ENCODE results near the gene MCF2L.
"Not testable (repeated sequence)": the region's sequence is repeated elsewhere in the genome, so short reads cannot be mapped to it uniquely, and the experiment has no call there.

MCF2L gene

DNA sequence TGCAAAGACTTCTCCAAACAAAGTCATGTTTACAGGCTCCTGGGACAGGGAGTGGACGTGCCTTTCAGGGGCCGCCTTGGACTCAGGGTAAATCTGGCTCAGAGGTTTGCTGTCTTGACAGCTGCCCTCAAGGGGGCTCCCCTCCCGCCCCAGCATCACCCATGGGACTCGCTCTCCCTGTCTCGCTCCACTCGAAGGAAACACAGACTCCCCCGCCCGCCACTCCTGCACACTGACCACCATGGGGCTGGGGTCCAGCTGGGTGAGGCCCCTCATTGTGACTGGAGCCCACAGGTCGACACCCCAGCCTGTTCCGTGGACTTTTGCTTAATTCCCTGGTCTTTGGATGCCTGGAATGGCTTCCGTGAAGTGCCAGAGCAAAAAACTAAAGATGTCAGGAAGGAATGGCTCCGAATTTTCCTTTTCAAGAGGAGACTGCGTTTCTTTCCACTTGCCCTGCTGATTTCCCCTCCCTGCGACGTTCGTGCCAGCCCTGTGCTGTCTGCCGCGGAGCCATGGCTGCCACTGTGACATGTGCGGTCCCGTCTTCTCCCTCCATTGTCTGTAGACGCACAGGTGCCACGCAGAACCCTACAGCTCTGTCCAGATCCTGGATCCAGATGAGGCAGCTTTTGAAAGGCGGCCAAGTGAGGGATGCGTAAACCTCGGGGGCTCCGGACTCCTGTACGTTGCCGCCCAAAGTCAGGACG, 48.6 kb downstream of the MCF2L start:
- no peak for DNase-seq

DNA sequence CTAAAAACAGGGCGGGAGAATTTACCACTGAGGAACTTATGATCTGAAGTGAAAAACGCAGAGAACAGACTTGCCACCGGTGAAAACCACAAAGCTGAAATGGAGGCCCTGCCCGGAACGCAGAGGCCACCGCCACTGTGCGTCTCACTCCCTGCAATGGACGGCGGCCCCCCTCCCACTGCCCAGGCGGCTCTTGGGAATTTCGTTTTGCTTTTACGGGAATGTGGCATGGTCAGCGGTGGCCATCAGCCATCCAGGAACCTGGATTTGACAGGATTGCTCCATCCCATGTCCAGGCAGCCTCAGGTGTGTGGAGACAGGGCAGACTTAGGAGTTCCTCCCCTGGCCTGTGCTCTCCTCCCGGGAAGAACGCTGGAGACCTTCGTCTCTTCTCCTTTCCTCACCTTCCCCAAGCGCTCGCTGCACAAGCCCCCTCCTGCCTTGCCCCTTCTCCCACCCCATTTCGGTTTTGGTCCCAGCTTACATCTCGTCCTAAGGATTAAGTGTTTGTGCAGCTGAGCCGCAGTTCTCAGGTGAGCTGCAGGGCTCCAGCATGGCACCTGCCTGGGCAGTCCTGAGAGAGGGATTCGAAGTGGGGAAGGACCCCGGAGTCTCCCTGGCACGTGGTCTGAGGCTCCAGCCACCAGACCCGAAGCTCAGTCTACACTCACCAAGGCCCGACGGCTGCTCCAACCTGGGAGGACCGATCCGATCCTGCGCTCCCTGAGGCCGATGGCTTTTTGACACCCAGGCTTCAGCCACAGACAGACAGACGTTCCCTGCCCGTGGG, 49.9 kb downstream of the MCF2L start:
- DNase-seq: no peak

DNA sequence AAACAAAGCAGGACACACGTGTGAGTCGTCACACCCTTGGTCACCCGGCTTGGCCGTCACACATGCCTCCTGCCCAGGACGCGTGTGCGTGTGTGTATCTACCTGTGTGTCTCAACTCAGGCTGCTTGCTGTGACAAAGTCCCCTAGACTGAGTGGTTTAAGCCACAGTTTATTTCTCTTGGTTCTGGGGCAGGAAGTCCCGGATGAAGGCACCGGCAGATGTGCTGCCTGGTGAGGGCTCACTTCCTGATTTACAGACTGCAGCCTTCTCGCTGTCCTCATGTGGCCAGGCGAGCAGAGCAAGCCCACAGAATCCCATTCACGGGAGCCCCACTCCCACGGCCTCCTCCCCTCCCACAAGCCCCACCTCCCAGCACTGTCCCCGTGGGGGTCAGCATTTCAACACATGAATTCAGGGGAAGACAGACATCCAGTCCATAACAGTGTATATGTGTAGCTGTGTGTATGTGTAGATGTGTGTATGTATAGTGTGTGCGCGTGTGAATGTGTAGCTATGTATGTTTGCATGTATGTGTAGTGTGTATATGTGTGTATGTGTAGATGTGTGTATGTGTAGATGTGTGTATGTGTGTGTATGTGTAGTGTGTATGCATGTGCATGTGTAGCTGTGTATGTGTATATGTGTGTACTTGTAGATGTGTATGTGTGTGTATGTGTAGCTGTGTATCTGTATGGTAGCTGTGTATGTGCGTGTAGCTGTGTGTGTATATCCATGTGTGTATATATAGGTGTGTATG, 51.5 kb downstream of the MCF2L start:
- no peak for DNase-seq

DNA sequence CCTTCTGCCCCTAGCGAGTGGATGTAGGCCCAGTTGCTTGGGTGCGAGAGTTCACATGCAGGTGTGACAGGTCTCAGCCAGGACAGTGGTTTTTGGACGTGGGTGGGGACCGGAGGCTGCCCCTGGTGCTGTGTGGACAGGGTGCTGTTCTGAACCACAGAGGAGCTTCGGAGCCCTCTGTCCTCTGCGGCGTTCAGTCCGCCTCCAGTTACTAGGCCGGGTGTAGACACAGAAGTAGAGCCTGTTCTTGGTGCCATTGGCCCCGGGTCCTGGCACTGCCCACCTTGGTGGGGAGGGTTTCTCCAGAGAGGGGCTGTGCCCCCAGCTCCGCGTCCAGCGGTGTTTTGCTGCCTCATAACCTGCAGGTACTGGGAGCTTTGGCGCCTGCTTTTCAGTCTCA, 52.4 kb downstream of the MCF2L start:
- DNase-seq: no peak

DNA sequence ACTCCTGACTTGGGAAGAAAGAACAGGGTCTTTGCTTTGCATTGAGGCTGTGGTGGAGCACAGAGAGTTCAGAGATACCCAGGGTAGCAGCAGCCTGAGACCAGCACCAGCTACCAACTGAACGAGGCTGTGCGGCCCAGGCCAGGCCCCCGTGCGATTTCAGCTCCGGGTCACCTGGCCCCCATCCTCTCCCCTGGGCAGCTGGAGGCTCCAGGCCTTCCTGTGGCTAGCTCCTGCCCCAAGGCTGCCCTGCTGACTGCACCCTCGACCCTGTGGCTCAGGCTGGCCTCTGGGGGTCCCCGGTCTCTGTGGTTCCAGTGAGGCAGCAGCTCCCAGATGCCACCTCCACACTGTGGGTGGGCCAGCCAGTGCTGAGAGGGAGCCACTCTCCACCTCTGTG, 52.8 kb downstream of the MCF2L start:
- DNase-seq: no peak

DNA sequence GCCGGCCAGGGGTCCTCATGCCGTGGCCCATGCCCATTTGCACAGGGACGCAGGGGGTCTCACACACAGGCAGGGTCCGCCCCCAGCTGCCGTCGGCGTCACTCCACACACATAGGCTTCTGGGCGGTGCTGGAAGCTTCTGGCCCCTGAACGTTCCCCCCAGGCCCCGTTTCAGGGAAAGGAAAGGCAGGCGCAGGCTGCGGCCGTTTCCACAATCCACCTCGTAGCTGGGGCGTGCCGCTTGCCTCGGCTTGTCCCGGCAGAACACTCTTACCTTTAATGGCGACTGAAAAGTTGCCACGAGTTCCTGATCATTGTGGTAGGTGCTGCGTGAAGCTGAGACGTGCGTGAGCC, 53.4 kb downstream of the MCF2L start:
- DNase-seq: no peak

DNA sequence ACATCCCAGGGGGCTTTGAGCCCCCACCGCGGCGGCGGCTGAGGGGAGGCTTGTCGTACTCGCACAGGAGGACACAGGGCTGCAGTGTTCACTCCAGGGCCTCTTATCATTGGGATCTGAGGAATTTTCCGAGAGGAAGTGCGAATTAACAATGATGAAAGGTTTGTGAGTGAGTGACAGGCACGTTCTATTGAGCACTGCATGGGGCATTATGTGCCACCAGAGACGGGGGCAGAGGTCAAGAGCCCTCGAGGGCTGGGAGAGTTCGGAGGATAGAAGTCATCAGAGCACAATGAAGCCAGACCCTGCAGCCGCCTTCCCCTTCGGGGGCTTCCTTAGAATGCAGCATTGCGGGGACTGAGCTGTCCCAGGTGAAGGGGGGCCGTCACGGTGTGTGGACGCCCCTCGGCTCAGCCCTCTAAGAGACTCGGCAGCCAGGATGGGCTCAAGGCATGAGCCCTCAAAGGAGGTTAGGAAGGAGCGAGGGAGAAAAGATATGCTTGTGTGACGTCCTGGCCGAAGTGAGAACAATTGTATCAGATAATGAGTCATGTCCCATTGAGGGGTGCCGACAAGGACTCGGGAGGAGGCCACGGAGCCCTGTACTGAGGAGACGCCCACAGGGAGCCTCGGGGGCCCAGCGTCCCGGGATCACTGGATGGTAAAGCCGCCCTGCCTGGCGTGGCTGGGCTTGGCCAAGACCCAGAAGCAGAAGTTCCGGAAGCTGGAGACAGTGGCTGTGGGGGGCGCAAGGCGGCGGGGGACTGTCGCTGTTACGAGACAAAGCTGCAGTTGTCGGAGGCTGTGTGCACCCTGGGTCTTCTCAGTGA, 53.9 kb downstream of the MCF2L start:
- DNase-seq: no peak

DNA sequence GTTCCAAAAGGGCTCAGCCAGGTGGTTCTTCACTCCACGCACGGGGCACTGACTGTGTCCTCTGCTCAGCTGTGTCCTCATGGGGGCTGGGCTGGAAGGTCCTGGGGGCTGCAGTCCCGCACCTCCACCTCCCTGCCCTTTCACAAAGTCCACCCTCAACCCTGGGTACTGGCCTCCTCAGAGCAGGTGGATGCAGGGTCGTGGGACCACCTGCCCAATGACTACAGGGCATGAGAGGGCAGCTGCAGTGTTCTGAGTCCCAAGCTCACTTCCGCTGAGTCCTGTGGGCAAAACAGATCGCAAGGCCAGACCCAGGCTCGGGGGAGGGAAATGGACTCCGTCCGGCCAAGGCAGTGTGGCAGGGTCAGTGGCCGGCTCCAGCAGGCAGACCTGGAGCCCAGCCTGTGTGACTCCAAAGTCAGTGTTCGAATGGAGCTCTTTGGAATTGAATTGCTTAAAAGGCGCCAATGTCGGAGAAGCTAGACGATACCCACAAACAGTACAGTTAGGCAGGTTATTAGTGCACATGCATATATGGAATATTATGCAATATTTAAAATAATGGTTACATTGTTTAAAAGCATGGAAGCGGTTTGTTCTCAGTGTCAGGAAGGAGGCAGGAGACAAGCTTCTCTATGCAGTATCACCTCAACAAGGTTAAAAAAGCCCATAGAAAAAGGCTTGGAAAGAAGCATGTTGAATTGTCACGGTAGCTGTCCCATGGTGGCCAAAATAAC, 54.8 kb downstream of the MCF2L start:
- no peak for DNase-seq

DNA sequence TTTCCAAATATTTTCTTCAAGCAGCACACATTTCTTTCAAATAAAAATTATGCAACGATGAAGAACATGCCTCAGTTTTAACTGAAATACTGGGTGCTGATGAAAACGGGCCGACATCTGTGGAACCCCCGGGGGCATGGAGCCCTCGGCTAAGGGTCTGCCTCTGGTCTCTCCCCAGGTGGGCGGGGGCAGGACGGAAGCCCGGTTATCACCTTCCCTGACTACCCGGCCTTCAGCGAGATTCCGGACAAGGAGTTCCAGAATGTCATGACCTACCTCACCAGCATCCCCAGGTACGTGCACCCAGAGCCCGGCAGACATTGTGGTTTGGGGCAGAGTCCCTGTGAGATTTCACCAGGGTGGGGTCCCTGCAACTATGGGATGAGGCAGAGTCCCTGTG, 55.5 kb downstream of the MCF2L start:
- no peak for DNase-seq

DNA sequence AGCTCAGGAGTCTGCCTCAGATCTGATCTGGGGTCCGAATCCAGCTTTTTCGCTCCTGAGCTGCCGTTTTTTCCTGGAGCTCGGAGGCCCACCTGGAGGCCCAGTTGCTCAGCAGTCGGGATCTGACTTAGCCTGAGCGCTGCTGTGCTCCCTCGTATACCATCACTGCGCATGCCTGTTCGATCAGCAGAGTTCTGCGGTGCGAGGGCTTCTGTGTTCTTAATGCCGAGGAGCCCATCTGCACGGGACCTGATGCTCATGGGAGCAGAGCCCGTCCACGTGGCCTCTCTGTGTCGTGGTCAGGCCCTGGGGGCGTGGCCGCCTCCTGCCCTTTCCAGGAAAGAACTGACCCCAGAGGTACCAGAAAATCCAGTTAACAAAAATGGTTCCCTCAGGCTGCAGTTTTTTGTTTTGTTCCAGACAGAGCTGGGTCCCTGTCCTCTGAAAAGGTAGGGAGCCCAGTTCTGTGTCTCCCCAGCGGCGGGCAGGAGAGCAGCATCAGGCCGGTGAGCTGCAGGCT, 57.4 kb downstream of the MCF2L start:
- no peak for DNase-seq

DNA sequence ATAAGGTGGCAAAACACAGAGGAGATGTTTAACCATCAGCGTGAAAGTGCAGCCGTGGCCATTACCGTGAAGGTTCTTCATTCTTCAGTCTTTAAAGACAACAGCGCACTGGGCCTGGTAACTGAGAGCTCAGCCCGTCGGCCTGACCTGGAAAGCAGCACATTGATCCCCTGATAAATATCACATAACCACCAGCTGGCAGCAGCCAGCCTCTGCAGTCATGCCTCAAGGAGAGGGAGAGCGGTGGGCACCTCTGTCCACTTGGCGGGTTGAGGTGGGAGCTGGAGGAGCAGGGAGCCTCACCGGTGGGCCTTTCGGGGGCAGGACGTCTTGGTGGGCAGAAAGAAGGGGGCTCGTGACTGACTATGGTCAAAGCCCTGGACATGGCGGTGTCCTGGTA, 58.1 kb downstream of the MCF2L start:
- DNase-seq: no peak

DNA sequence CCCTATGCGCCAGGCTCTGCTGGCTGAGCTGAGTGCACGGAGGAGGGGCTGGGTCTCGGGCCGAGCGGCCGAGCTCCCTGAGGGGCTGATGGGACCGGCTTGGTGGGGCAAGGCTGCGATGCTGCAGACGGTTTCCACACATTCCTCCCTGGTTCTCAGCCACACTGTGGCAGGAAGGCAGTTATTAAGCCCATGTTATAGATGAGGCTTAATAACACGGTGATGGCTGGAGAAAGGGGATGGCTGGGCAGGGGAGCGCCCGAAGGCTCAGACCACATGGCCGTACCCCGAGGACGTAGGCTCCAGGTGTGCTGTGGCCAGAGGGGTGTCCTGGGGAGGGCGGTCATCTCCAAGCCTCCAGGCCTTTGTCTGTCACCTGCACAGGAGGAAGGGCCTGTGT, 58.6 kb downstream of the MCF2L start:
- DNase-seq: no peak

DNA sequence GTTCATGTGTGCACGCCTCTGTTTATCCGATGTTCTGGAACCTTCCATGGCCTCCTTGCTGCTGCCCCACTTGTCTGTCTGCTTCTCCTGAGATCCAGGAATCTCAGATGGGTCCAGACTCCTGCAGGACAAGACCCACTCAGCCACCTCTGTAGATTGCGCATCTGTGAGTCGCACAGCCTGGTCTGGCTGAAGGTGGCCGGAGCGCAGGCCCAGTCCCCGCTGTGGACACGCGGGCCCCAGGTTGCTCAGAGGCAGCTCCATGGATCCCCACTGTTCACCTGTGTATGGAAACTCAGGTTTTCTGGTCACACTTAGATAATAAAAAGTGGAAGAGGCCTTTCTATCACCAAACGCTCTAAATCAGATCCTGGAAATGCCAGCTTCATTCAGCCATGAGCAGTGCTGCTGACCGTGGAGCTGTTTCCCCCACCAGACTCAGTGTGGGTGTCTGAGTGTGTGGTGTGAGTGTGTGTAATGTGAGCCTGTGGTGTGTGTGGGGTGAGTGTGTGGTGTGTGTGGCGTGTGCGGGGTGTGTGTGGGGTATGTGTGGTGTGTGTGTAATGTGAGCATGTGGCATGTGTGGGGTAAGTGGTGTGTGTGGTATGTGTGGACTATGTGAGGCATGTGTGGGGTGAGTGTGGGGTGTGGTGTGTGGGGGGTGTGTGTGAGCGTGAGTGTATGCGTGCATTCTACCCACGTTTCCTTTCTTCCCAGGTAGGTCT, 59.5 kb downstream of the MCF2L start:
- DNase-seq: no peak

DNA sequence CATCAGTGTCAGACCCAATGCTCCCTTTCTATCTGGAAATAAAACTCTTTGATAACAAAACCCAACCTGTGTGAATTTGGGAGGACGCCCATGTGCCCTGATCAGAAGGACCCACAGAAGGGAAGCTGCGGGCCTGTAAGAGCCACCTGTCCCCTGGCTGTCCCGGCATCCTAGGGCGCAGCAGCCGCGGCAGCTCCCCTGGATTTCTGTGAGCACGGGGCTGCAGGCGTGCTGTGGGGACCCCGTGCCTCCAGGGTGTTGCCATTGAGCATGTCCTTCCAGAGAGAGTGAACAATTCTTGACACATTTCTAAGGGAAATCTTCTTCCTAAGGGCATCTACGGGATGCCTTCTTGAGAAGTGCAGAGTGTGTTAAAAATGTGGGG, 60.0 kb downstream of the MCF2L start:
- DNase-seq: no peak

DNA sequence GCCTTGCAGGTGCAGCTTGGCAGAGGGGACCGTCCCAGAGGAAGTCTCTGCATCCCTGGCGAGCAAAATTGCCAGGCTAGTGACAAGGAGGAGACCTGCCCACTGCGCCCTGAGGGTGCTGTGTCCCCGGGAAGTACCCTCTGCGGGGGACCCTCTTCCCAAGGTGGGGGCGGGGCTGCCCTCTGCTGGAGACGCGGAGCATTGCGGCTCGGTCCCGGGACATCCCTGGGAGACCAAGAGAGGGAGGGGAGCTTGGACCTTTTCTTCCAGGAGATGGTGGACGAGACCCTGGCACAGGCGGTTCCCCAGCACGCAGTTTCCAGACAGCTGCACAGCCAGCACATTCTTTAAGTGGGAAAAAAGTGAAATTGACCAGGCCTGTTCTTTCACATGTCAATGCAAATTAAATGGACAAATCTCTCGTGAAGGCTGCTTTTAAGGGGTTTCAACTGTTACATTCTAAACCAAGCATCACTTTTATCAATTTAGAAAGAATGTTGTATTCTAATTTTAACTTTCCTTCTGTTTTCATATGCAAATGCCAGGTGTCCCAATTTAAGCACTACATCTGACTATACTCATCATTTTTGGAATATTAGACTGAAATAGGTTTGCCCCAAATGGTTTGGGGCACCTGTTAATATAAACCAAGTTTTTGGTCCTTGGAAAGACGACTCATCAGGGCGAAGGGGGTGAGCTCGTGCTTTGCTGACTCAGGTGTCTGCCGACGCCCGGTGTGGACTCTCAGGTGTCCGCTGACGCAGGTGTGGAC, 60.7 kb downstream of the MCF2L start:
- DNase-seq: no peak

DNA sequence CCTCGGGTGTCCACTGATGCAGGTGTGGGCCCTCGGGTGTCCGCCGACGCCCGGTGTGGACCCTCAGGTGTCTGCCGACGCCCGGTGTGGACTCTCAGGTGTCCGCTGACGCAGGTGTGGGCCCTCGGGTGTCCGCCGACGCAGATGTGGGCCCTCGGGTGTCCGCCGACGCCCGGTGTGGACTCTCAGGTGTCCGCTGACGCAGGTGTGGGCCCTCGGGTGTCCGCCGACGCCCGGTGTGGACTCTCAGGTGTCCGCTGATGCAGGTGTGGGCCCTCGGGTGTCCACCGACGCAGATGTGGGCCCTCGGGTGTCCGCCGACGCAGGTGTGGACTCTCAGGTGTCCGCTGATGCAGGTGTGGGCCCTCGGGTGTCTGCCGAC, 61.2 kb downstream of the MCF2L start:
- not testable (repeated sequence) for DNase-seq

DNA sequence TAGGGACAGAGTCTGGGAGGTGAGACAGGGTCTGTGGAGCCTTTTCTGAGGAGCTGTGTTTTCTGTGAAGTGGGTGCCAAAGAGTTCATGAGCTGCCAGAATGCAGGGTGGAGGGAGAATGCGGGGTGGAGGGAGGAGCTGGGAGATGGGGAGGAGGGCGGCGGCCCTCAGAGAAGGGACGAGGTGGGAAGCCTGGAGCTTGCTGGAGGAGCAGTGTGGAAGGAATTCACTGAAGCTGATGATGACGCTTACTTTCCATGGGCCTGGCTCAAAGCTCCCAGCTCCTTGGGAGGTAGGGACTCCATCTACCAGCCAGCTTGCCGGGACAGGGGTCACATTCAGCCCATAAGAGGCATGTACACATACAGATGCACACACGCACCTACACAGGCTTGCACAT, 62.5 kb downstream of the MCF2L start:
- no peak for DNase-seq

DNA sequence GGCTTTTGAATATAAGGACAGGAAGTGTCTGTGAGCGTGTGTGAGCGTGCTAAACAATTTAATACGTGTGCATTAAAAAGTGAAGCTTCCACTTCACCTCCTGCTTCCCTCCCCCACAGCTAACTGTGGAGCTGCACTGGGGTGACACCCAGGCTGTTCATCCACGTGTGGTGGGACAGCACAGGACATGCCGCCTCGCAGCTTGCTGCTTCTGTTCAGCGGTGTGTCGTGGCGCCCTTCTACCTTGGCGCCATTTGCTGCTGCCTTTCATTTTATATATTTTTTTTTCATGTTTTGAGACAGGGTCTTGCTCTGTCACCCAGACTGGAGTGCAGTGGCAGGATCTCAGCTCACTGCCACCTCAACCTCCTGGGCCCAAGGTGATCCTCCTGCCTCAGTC, 63.3 kb downstream of the MCF2L start:
- DNase-seq: no peak

DNA sequence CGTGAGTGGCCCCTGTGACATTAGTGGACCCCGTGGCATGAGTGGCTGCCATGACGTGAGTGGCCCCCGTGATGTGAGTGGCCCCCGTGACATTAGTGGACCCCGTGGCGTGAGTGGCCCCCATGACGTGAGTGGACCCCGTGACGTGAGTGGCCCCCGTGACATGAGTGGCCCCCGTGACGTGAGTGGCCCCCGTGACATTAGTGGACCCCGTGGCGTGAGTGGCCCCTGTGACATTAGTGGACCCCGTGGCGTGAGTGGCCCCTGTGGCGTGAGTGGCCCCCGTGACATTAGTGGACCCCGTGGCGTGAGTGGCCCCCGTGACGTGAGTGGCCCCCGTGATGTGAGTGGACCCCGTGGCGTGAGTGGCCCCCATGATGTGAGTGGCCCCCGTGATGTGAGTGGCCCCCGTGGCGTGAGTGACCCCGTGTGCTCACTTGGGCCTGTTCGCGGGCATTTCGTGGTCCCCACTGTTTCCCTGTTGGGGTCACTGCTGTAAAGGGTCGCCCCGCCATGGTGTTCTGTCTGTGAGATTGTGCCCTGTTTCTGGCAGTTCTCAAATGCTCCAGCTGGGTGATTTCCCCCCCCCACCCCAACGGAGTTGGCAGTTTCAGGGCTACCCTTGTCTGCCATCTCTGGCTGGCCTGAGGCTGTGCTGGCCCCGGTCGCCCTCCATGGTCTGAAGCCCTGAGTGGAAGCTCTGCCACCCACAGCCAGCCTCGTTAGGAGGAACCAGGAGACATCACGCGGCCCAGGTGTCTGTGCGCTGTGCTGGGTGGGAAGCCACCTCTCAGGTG, 64.2 kb downstream of the MCF2L start:
- no peak for DNase-seq

Data from fibroblast of skin of abdomen (primary cell).